ENCODE measurements around the gene NAP1L1.

DNA sequence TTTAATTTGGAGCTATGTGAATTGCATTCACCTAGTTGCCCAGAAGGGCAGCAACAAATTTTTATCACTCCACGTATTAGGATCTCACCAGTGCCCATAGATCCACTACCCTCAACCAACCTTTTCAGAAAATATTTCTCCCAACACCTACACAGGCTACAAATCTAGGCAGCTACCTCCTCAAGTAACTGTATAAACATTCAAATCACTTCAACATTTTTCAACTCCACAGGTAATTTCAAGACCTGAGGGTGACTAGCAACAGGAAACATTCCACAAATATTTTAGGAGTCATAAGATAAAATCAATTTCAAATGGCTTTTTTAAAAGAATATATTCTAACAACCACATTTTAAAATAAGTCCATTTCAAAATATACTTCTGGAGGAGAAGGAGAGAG, 65.8 kb downstream of the NAP1L1 start:
- TF ChIP-seq, protein P1, sequence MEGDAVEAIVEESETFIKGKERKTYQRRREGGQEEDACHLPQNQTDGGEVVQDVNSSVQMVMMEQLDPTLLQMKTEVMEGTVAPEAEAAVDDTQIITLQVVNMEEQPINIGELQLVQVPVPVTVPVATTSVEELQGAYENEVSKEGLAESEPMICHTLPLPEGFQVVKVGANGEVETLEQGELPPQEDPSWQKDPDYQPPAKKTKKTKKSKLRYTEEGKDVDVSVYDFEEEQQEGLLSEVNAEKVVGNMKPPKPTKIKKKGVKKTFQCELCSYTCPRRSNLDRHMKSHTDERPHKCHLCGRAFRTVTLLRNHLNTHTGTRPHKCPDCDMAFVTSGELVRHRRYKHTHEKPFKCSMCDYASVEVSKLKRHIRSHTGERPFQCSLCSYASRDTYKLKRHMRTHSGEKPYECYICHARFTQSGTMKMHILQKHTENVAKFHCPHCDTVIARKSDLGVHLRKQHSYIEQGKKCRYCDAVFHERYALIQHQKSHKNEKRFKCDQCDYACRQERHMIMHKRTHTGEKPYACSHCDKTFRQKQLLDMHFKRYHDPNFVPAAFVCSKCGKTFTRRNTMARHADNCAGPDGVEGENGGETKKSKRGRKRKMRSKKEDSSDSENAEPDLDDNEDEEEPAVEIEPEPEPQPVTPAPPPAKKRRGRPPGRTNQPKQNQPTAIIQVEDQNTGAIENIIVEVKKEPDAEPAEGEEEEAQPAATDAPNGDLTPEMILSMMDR (conservative IDR thresholded peaks at IDR 0.05) = no peak
- no peak for TF ChIP-seq ZFX (IDR thresholded peaks at IDR 0.05)

Data from C4-2B (cell line).